ENCODE results near the gene BPIFB2. TPM values are rescaled to one million over a fixed set of nuclear protein-coding genes. Genes with fewer than 3 reads are reported as not detected.

BPIFB2 gene
- total RNA-seq, 4 donors from 2014 or later: not detected

GRCh38 chr20:33014336-33015113 lies 7.0 kb downstream of the BPIFB2 start:
- no peak for DNase-seq
- Histone ChIP-seq H3K4me3 (no peak overlapping the region), H3K27me3 (no peaks in the 10 kb centered on the region), H3K27ac (no peak overlapping the region), H3K36me3 (no peaks in the 10 kb centered on the region), H3K4me1 (no peaks in the 10 kb centered on the region), H3K9me3 (no peaks in the 10 kb centered on the region)
- intact Hi-C loops (cut with DNase I; ENCODE audit: low total_unique reads): no loop called here
- TF ChIP-seq POLR2A (IDR thresholded peaks at IDR 0.05) (no peak), CTCF (IDR thresholded peaks at IDR 0.05) (no peak)

- TF ChIP-seq CTCF (IDR thresholded peaks at IDR 0.05) (no peak), POLR2A (IDR thresholded peaks at IDR 0.05) (no peak)
- intact Hi-C loops (cut with DNase I; ENCODE audit: low total_unique reads): no loop called here
- no peaks in the 10 kb centered on the region for H3K27me3 ChIP-seq
These were observed 7.6 kb downstream of the BPIFB2 start for GRCh38 chr20:33015114-33015484.

GRCh38 chr20:33015700-33016580 lies 8.4 kb downstream of the BPIFB2 start:
- H3K4me3 ChIP-seq: no peak overlapping the region
- H3K27ac ChIP-seq: no peak overlapping the region
- no peaks in the 10 kb centered on the region for H3K36me3 ChIP-seq
- TF ChIP-seq CTCF (IDR thresholded peaks at IDR 0.05): no peak
- TF ChIP-seq POLR2A (IDR thresholded peaks at IDR 0.05): no peak
- H3K9me3 ChIP-seq: no peaks in the 10 kb centered on the region
- H3K27me3 ChIP-seq: no peaks in the 10 kb centered on the region
- H3K4me1 ChIP-seq: no peaks in the 10 kb centered on the region
- intact Hi-C loops (cut with DNase I; ENCODE audit: low total_unique reads): no loop called here
- no peak for DNase-seq

More at GRCh38 chr20:33015114-33015484, 7.6 kb downstream of the BPIFB2 start:
- no peaks in the 10 kb centered on the region for H3K36me3 ChIP-seq
- H3K27ac ChIP-seq: no peak overlapping the region
- DNase-seq: no peak
- H3K4me1 ChIP-seq: no peaks in the 10 kb centered on the region
- H3K9me3 ChIP-seq: no peaks in the 10 kb centered on the region
- no peak overlapping the region for H3K4me3 ChIP-seq

- Histone ChIP-seq H3K27me3 (no peaks in the 10 kb centered on the region), H3K36me3 (no peaks in the 10 kb centered on the region), H3K4me3 (no peak overlapping the region), H3K27ac (no peak overlapping the region), H3K9me3 (no peaks in the 10 kb centered on the region), H3K4me1 (no peaks in the 10 kb centered on the region)
- no peak for TF ChIP-seq CTCF (IDR thresholded peaks at IDR 0.05)
- no peak for TF ChIP-seq POLR2A (IDR thresholded peaks at IDR 0.05)
- intact Hi-C loops (cut with DNase I; ENCODE audit: low total_unique reads): no loop called here
- DNase-seq: no peak
These were observed 9.1 kb downstream of the BPIFB2 start for GRCh38 chr20:33016581-33017109.

- Histone ChIP-seq H3K4me1 (no peaks in the 10 kb centered on the region), H3K27me3 (no peaks in the 10 kb centered on the region), H3K27ac (no peak overlapping the region), H3K9me3 (no peaks in the 10 kb centered on the region), H3K4me3 (no peak overlapping the region), H3K36me3 (no peaks in the 10 kb centered on the region)
- intact Hi-C loops (cut with DNase I; ENCODE audit: low total_unique reads): no loop called here
- TF ChIP-seq CTCF (IDR thresholded peaks at IDR 0.05) (no peak), POLR2A (IDR thresholded peaks at IDR 0.05) (no peak)
- no peak for DNase-seq
These were observed 10.0 kb downstream of the BPIFB2 start for GRCh38 chr20:33017542-33017941.
